GM18517 (cell line): Measurements from ENCODE around the gene PLEKHG4.
A peak's percentile ranks its signal among the peaks of the same experiment; 100 is the strongest.

Experiments used
- ATAC-seq: cut with Tn5 transposase; IDR thresholded peaks from one replicate; pipeline ENCODE4 v1.9.1; 2021; ENCODE audit warnings: mild to moderate bottlenecking, moderate library complexity; ENCODE audit not compliant: unreplicated experiment

Gene PLEKHG4

GRCh38 chr16:67263201-67263600 is 16.1 kb upstream of the PLEKHG4 start:
- no peak for ATAC-seq

DNA sequence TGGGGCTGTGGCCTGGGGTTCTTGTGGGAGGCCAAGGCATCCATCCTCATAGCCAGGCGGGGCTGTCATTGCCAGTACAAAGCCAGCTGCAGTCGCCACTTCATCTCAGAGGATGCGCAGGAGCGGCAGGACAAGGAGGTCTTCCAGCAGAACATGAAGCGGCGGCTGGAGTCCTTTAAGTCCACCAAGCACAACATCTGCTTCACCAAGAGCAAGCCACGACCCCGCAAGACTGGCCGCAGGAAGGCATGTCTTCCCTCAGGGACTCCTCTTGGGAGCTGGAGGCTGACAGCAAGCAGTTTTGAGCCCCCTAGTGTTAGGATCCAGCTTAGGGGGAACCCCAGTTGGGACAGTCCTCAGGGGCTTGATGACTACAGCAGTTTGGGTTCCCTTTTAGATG is 15.1 kb upstream of the PLEKHG4 start:
- no peak for ATAC-seq

DNA sequence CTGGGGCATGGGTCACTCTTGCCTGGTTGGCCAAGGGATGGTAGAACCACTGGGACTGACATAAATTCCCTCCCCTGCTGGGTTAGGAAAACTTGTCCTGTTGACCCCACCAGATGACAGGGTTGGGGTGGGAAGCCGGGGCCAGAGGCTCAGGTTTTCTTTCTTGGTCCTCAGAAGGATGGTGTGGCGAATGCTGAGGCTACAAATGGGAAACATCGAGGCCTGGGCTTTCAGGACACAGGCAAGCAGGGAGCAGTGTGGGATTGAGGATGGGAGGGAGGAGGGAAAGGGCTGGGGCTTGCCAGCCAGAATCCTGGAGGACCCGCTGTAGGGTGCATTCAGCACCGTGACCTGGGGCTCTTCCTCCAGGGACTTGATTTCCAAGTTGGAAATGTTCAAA is 14.5 kb upstream of the PLEKHG4 start:
- no peak for ATAC-seq

DNA sequence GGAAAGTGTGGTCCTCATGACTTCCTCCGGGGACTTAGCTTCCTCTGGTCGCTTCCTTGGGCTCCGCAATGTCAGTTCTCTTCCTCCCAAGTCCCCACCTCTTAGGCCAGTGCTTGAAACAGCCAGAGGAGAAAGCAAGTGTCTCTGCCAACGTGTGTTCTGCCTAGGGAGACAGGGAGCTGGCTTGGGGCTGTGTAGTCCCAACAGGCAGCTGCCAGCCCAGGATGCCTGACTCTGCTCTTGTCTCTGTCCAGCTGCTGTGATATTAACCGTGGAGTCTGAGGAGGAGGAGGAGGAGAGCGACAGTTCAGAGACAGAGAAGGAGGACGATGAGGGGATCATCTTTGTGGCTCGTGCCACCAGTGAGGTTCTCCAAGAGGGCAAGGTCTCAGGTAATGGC is 13.5 kb upstream of the PLEKHG4 start:
- ATAC-seq = no peak

GRCh38 chr16:67268136-67268579 is 11.2 kb upstream of the PLEKHG4 start:
- no peak for ATAC-seq

DNA sequence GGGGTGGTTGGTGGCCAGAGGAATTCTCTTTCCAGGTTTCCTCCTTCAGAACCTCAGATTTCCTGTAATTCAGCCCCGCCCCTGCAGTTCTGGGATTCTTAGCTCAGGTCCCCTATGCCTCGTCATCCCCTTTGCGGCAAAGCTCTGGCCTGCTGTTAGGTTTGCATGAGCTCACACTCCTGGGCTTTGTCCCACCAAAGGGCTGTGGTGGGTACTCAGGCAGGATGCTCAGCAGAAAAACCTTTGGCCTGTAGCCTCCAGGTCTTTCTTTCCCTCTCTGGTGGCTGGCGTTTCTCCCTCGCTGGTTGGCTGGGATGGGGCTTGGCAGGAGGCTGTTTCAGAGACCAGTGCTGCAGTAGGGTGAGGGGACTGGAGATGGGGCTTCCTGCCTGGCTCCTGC is 9.6 kb upstream of the PLEKHG4 start:
- no peak for ATAC-seq

- ATAC-seq = no peak
Measured at GRCh38 chr16:67270931-67271338, 8.4 kb upstream of the PLEKHG4 start.

GRCh38 chr16:67271446-67271845 is 7.9 kb upstream of the PLEKHG4 start:
- ATAC-seq = no peak

DNA sequence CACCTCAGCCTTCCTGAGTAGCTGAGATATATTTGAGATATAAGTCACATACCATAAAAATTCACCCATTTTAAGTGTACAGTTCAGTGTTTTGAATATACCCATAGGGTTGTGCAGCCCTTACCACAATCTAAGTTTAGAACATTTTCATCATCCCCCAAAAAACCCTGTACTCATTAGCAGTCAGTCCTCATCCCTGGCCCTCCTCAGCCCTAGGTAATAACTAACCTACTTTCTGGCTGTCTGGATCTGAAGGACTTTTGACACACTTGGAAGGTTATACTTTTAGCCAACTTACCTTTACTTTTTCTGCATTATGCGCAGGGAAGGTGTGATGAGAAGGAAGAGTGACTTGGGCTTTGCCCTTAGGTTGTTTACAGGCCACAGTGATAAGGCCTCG is 4.0 kb upstream of the PLEKHG4 start:
- ATAC-seq = no peak

DNA sequence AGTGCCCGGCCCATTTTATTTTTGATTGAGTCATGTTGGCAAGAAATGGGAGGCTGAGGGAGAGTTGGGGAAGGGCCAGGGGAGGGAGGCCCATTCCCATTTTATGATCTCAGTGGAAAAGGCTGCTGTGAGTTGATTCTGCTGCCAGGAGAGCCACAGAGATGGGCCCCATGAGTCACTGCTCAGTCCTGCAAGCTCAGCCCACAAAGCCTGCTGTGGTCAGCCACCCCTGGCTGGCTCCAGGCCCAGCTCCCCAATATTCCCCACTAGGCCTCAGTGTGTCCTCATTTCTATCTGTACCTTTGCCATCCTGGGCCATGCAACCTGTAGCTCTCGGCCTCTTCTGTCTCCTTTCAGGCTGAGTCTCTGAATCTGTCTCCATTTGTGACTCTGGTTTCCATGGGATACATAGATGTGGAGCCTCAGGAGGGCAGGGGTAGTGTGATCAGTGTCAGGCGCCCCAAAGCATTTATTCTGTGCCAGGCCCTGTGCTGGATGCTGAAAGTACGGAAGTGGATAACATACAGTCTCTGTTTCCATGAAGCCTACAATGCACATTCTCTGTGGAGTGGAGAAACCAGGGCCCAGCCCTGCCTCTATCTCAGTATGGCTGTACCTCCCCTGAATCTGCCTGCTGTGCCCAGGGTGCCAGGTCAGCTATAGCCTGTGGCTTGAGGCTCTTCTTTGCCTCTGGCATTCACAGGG is 1.9 kb upstream of the PLEKHG4 start:
- ATAC-seq = no peak

DNA sequence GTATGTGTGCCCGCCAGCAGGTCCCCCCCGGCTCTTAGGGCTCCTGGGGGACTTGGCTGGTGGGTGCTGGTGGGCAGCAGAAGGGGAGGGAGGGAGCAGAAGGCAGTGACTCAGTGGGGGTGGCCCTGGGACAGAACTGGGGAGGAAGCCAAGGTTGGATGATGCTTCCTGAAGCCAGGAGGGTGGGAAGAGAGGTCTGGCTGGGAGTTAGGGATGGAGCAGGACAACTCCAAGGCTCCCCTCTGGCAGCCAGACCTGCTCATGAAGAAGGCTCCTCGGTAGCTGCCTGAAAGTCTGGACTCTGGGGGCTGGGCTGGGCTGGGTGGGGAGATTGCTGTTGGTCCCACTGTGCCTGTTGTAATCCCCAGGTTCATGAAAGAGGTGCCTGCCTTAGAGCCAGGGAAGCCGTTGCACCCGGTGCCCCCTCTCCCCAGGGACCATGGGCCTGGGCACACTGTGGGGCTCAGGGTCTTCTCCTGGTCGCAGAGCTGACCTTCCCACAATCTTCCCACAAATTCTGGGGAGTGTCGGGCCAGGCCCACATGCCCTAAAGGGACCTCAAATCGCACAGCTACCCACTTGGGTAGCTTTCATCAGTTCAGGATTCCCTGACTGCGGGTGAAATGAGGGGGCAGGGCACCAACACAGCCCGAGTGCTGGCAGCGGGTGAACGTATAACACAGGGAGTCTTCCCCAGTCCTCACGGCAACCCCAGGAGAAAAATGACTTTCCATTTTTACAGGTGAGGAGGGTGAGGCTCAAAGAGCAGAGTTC is 1.1 kb upstream of the PLEKHG4 start:
- ATAC-seq = no peak

GRCh38 chr16:67278773-67279295 is 498 bp upstream of the PLEKHG4 start:
- peak; percentile 47 for ATAC-seq

DNA sequence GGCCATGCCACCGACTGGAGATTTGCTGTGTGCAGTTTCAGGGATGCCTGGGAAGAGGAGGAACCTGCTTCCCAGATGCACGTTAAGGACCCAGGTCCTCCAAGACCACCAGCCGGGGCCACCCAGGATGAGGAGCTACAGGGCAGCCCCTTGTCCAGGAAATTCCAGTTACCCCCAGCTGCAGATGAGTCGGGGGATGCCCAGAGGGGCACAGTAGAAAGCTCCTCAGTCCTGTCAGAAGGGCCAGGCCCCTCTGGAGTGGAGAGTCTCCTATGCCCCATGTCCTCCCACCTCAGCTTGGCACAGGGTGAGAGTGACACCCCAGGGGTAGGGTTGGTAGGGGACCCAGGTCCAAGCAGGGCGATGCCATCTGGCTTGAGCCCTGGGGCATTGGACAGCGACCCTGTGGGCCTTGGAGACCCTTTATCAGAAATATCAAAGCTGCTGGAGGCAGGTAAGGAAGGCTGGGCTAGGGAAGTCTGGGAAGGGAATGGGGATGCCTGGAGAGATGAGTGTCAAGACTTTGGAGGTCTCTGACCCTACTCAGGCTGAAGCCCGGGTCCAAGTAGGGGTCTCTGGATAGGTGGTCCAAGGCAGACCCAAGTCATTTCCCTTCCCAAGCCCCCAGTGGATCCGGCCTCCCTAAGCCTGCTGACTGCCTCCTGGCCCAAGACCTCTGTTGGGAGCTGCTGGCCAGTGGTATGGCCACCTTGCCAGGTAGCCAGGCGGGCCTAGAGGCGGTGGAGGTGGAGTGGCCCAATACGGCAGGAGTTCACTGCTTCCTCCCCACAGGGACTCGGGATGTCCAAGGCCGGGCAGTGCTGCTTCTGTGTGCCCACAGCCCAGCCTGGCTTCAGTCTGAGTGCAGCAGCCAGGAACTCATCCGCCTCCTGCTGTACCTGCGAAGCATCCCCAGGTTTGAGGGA is 1.0 kb downstream of the PLEKHG4 start:
- ATAC-seq = no peak

GRCh38 chr16:67281536-67282446 is 2.5 kb downstream of the PLEKHG4 start:
- no peak for ATAC-seq

GRCh38 chr16:67282447-67282805 is 3.1 kb downstream of the PLEKHG4 start:
- no peak for ATAC-seq

GRCh38 chr16:67283039-67283825 is 3.9 kb downstream of the PLEKHG4 start:
- ATAC-seq = no peak

GRCh38 chr16:67283826-67284555 is 4.7 kb downstream of the PLEKHG4 start:
- ATAC-seq = no peak
